GM21723 (cell line): ENCODE measurements around the gene CCDC89.

ENCODE experiments used
- ATAC-seq: cut with Tn5 transposase; IDR thresholded peaks from one replicate; pipeline ENCODE4 v1.9.1; 2021; ENCODE audit warnings: mild to moderate bottlenecking, moderate library complexity; ENCODE audit not compliant: unreplicated experiment

The CCDC89 gene

DNA sequence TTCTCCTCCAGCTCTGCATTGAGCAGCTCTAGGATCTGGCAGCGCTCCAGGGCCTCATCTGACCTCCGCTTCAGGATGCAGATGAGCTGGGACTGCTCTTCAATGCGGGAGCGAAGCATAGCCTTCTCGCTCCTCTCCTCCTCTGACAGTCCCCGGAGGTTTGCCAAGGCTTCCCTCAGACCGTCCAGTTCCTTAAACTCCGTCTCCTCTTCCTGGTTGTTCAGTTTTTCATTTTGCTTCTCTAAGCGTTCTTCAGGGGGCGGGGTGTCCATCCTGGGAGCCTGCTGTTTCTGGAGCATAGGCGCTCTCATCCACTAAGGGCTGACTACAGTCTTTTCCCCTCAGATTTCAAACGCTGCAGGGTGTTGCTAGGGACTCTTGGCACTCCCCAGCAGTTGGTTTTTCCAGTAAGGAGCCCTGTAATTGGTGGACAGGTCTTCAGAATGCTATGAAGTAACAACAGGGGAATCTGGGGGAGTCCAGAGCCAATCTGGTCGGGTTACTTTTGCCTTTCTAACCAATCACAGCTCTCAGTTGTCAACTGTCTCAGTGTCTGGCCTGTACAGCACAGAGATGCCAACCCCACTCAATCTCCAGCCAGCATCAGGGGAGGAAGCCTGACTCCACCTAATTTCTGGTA is at the start of gene CCDC89:
CCDC89 (minus strand) TSS at position 376 of the 640 bp plus-strand sequence; CDS start at position 311, 65 bp downstream.
- ATAC-seq, result no peak

DNA sequence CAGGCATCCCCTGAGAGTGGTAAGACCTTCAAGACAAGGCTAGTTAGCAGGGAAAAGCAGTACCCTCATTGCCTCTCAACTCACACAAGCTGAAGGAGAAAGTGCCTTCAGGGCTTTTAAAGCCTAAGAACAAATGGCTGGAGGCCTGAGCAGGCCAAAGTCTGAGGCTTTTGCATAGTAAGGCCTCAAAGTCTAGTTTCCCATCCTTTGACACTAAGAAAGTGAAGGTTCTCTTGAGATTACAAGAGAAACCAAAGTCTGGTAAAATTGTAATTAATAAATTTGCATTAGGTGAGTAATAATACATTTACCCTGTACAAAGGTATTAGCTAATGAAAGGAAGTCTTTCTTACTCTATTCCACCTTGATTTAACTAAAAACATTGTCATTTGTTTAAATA is 47.0 kb upstream of the CCDC89 start:
- ATAC-seq, result no peak

DNA sequence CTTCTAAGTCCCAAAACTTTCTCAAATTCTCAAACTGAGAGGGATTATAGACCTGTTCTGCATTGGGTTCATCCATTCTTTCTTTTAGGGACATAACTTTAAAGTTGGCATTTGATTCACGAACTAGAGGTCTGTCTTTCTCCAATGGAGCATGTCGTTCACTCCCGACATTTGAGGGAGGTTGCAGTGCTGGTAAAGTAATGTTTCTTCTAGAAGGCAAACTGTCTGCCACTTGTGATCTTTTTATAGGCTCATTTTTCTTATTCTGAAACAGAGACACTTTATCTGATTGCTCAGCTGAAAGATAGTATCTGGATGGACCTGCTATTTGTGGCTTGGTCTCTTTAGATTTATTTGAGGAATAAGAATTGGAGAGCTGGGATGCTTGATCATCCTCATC is 40.4 kb upstream of the CCDC89 start:
- ATAC-seq, result no peak

DNA sequence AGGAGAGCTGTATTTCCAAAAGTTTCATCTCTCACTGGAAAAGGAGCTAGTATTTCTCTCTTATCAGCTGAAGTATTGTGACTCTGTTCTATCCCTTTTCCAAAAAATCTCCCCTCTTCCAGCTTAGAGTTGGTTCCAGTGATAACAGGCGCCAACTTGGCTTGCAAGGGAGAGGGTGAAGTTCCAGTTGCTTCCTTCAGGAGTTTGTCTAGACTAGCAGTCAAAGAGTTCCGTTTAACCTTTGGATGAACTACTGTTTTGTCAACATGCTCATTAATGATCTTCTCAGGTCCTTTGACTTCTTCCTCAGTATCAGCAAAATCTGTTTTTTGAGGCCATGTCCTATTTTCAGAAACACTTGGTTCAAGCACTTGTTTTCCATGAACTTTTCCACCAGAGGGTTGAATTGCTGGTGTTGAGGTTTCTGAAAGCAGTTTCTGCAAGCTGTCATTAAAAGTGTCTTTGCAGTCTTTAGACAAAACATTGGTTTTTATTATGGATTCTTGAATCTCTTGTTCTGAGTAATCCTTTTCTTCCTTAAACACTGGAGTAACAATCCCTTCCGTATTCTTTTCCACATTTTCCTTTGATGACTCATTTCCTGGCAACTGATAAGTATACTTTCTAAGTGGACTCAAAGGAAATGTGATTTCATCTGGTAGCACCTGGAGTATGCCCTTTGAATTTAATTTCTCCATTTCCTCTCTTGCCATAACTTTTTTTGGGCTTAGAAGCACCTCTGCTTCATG is 39.7 kb upstream of the CCDC89 start:
- ATAC-seq, result no peak

DNA sequence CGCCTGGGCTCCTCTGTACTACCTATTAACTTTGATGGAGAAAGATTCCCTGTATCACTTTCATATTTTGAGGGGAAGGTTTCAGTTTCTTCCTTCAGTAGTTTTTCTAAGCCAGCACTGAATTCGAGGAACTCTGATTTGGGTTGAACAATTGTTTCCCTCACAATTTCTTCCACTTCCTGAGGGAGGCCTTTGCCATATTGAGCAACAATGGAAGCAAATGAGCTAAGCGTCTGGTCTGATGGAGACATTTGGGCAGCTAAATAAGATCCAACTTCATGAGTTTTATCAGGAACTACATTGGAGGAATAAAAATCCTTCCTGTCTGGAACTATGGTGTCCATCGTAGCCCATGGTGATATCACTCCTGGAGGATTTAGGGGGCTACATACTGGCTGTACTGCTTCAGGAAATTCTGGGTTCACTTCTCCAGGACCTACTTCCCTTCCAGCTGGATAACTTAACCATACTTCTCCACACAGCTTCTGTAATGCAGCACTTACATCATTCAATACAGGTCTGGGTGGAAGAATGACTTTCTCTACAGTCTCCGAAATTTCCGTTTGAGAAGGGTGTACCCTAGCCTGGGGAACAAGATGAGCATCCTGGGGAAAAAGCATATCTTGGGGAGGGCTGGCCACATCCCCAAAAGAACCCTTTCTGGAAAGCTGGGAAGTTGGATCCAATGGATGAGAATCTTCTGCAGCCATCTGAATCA is 38.9 kb upstream of the CCDC89 start:
- no peak for ATAC-seq

DNA sequence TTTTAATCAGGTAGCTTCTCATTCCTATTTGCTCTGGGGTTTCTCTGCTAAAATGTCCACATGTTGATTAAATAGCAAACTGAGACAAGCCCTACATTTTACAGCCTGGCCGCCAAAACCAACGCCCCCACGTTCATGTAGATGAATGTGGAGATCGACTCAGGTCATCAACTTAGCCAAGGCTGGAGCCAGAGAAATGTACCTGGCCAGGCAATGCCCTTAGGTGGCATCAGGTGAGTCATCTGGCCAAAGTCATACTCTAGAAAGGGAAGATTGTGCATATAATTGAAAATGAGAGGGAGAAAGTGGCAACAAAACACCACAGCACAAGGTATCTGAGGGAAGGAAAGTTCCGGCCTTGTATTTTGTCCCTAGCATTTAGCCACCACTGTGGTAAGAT is 37.1 kb upstream of the CCDC89 start:
- ATAC-seq, result no peak

DNA sequence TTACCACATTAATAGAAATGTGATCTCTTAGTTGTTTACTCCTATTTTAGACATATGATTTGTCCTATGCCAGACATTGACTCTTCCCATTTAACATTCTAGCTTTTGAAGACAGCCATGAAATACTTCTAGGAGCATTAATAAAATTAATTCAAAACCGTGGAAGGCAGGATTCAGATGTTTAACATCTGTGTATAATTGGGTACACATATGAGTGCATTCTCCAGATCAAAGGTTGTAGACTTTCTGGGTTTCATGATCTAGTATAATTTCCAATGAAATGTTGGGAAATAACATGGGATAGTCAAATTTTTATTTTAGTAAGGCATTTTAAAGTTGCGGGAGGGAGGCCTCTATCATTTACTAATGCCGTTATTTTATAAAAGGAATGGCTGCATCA is 35.2 kb upstream of the CCDC89 start:
- no peak for ATAC-seq

DNA sequence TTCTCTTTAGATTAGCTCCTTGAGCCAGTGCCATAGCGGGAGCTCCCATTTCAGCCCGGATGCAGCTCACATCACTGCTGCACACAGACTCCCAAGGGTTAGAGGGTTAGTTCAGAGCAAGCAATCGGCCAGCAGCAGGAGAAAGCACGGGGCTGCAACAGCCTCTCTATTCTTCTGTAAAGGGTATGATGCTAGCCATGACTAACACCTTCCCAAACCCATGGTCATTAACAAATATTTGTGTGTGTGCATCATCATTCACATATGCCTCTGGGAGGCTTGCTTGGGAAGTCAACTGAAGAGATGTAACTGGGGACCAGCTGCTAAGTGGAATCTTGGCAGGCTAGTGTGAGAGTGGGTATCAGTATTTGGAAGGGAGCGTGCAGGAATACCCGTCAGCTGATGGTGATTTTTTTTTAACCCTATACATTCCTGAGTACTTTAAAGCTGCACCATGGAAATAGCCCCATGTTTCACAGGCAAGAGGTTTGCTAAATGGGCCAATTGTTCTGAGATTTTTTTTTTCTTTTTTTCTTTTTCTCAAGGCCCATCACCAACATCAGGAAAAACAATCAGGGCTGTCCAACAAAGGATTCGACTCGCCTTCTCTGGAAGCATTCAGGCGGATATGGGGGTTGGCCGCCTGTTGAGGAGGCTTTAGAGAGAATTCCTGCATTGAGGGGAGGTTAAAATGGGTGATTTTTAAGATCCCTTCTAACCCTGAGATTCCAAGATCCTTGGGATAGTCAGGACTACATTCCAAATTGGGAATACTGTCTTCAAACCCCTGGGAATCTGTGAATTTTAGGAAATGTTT is 33.2 kb upstream of the CCDC89 start:
- no peak for ATAC-seq

DNA sequence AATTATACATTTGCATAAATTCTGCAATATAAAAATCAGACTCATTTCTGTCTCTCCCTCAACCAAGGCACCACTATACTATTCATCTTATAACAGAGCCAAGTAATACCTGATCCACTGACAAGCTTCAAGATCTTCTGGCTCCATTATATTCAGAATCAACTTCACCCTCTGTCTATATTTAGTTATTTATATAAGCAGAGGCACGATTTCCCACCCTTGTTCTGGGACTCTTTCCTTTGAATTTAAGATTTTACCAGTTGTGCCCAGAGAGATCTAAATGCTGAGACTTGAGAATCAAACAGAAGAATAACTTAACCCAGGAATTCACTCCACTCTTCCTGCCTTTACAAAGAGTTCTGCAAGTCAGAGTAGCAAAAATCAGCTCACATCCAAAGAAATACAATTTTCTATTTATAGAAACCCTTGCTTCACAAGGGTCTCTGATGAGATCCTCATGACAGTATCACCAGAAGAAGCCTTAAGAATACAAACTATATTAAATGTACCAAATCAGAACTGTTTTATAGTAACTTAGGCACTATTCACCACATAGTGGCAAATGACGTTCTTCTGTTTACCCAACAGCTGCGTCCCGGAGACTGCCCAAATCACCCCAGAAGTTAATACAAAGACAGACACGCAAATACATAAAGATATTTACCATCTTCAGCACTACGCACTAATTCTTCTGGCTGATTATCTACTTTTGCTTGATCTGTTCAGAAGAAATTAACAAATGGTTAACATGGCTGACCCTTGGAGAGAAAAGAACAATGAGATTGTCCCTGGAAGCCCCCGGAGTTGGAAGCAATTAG is 32.3 kb upstream of the CCDC89 start:
- ATAC-seq, result no peak

DNA sequence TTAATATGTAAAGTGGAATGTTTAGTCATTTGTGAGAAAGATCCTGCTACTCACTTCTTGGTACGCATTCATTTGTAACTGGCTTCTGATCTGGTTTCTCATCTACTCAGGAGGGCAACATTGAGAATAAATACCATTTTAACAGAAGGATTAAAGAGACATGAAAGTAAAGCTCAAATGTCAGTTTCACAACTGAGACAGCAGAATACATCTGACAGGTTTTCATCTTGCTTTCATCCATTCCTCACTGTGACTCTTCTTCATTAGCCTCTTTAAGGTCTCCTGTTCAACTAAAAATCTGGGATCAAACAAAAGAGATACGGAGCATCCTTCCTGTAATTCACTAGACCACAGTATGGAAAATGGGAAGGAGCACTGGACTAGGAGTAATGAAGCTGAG is 31.4 kb upstream of the CCDC89 start:
- no peak for ATAC-seq

DNA sequence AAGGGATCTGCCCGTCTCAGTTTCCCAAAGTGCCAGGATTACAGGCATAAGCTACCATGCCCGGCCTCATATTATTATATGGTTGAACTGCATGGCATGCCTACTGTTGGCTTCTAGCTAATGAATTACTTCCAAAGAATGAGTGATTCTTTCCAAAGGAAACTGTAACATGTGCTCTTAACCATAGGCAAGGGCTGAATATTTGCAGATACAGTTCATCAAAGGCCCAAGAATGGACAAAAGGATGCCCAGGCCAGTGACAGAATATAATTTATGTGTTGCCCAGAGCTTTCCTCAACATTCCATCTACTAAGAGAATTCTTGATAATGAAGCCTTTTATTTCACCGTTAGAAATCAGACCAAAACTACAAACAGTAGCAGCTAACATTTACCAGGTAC is 27.0 kb upstream of the CCDC89 start:
- no peak for ATAC-seq

DNA sequence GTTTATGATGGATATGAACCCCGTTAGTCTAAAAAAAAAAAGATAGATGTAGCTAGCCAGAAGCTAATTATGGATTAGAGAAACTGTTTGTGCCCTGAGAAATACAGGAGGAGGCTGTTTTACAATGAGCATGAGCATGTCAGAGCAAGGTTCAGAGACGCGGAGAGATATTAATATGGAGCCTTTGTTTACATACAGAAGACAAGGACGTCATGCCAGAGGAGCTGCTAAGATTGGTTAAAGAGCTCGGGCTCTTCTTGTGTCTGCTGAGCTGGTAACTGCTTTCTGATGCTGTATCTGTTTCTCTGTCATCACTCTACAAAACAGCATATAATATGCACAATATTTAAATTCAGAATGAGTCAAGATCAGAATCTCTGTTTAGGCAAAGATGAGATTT is 24.9 kb upstream of the CCDC89 start:
- ATAC-seq, result no peak

DNA sequence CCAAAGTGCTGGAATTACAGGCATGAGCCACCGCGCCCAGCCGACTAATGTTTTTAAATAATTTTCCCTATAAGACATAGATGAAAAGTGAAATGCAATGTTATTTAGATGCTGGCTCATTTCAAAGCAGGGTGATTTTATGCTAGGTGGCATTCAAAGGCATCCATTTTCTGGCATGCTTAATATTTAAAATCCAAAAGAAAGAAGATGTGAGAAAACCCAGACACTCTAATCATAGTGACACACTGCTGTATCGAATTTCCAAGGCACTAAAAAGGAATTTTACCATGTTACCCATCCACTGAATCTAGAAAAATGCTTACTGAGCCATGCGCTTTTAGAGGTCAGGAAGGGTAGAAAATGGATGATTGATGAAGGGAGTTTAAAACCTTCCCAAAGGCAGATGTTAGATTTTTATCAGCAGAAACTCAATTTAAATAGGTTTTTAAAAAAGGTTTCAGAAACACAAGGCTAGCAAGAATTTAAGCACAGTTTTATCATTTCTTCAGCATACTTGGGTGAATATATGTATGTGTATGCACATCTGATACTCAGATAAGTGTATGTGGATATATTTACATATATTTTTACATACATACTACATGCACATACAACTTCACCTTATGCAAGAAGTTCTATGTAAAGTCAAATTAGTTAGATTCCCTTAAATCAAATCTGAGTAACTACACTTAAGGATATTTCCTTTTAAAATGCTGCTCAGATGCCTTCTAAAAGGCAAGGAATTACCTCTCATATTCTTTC is 24.1 kb upstream of the CCDC89 start:
- ATAC-seq, result no peak

DNA sequence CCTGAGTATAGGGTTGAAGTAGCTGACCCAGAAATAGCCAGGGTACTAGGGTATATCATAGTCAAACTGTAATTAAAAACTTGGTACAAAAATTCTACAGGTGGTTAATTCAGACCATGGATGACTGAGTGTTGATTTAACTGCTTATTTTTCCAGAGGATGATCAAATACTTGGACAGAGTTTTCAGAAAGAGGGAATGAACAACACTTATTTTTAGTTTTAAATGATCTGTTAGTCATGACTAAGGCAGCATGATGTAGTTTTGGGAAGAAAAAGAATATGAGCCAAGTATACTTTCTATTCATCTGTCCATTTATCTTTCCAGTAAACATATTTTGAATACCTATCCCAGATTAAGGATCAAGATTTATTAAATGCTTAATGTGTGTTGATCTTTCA is 19.8 kb upstream of the CCDC89 start:
- ATAC-seq, result no peak

DNA sequence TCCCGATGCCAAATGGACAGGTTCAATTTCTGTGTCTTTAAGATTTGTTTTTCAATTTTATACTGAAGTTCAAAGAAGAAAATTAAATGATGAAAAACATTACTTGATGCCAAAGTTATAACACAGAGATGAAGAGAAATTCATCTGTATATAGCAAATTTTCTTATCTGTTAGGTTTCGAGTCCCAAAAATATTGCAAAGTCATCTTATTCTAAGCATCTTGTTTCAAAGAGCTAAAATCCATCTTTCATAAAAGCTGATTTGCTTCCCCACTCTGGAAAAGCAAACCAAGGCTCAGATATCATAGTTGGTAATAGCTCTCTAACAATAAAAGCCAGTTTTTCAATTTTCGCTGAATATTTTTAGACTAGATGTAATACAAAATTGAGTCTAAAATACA is 19.0 kb upstream of the CCDC89 start:
- ATAC-seq, result no peak

DNA sequence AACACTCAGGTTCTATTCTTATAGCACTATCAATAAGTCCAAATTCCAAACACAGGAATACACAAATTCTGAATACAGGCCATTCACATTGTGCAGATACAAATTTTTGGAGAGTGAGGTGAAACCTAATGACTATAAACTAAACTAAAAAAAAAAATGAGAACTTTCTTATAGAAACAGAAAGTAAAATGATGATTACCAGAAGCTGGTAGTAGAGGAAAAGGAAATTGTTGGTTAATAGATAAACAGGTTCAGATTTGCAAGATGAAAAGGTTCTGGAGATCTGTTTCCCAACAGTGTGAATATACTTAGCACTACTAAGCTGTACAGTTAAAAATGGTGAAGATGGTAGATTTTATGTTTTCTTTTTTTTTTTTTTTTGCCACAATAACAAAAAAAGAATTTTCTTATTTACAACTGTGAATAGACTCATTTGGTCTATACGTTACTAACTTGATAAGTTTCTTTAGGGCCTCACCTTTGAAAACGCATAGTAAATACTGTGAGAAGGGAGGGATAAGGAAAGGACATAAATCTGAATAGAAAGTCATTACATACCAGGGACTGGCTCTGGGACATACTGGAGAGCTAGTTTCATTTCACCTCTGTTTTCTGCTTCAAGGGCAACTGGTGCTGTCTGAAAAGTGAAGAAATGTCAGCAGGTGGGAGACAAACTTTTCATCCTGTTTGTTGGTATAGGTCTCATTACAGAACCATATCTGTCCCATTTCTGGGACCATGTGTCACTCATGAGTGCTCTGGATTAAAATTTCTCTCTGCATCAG is 14.2 kb upstream of the CCDC89 start:
- ATAC-seq, result peak; percentile 95

DNA sequence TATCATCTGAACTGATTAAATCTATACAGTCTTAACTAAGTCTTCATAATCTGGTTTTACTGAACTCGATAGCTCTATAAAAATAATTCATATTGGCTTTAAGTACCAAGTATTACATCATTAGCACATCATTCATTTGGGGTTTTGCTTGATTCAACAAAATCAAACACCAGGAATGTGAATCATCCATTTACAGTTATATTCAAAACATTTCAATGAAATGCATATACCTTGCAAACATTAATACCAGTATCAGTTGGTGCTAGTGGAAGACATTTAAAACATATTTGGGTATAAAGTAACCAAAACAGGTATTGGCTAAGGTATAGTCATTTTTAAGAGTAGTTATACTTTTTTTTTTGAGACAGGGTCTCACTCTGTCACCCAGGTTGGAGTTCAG is 12.2 kb upstream of the CCDC89 start:
- no peak for ATAC-seq

DNA sequence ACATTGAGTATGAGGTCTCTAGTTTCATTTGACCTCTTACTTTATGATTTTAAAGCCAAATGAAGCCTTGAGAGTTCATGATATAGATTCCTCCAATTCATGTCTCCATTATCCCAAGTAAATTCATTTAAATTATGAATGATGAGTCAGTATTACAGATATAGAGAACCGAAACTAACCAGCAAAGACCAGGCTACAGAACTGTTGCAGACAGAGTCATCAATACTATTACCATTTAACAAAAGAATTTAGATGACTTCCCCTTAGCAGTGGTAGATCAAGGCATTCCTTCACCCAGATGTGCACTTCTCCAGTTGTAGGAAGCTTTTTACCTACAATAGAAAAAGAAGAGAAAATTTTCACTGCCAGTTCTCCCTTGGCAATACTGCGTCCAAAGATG is 11.8 kb upstream of the CCDC89 start:
- no peak for ATAC-seq

DNA sequence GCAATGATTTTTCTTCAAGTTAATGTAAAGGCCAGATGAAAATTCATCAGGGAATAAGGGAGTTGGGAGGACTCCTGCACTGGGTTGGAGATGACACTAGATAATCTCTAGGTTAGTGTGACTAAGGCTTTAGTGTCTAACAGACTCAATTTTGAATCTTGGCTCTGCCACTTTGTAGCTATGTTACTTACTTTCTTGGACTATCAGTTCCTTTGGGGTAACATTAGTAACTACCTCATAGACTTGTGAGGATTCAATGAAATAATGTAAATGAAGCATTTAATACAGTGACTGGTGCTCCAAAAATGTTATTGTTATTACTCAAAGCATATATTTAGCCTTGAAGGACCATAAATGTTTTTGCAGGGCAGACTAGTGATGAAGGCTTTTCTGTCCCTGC is 9.6 kb upstream of the CCDC89 start:
- ATAC-seq, result no peak
